GM21737 (cell line): ENCODE measurements around the gene NAP1L5.

Experiments used
- ATAC-seq: cut with Tn5 transposase; IDR thresholded peaks from one replicate; pipeline ENCODE4 v1.9.1; 2021; ENCODE audit warnings: mild to moderate bottlenecking, moderate library complexity; ENCODE audit not compliant: unreplicated experiment

NAP1L5 gene

GRCh38 chr4:88697588-88698329, at the start of gene NAP1L5:
NAP1L5 (minus strand) TSS chr4:88697829; CDS start chr4:88697754, 75 bp downstream.
- peak; percentile 85 for ATAC-seq

GRCh38 chr4:88747351-88747750, 49.7 kb upstream of the NAP1L5 start:
- ATAC-seq: no peak

GRCh38 chr4:88746206-88746605, 48.6 kb upstream of the NAP1L5 start:
- no peak for ATAC-seq

- no peak for ATAC-seq
These were observed 48.0 kb upstream of the NAP1L5 start for GRCh38 chr4:88745581-88746163.

GRCh38 chr4:88745175-88745574, 47.5 kb upstream of the NAP1L5 start:
- no peak for ATAC-seq

GRCh38 chr4:88744609-88745008, 47.0 kb upstream of the NAP1L5 start:
- ATAC-seq: no peak

GRCh38 chr4:88743696-88744095, 46.1 kb upstream of the NAP1L5 start:
- ATAC-seq: no peak

- ATAC-seq: no peak
These were observed 44.9 kb upstream of the NAP1L5 start for GRCh38 chr4:88742561-88742960.

- no peak for ATAC-seq
These were observed 40.6 kb upstream of the NAP1L5 start for GRCh38 chr4:88738180-88738579.

- peak; percentile 97 for ATAC-seq
These were observed 39.8 kb upstream of the NAP1L5 start for GRCh38 chr4:88737307-88737941.

- ATAC-seq: no peak
These were observed 38.6 kb upstream of the NAP1L5 start for GRCh38 chr4:88736264-88736663.

GRCh38 chr4:88735564-88735963, 37.9 kb upstream of the NAP1L5 start:
- ATAC-seq: no peak

GRCh38 chr4:88734403-88734949, 36.8 kb upstream of the NAP1L5 start:
- ATAC-seq: no peak

- no peak for ATAC-seq
These were observed 35.2 kb upstream of the NAP1L5 start for GRCh38 chr4:88732714-88733368.

GRCh38 chr4:88731381-88731780, 33.8 kb upstream of the NAP1L5 start:
- ATAC-seq: no peak

- ATAC-seq: no peak
These were observed 33.2 kb upstream of the NAP1L5 start for GRCh38 chr4:88730811-88731210.

- no peak for ATAC-seq
These were observed 31.6 kb upstream of the NAP1L5 start for GRCh38 chr4:88729146-88729760.

GRCh38 chr4:88728146-88728545, 30.5 kb upstream of the NAP1L5 start:
- no peak for ATAC-seq

- ATAC-seq: no peak
These were observed 28.4 kb upstream of the NAP1L5 start for GRCh38 chr4:88725986-88726385.

GRCh38 chr4:88725143-88725542, 27.5 kb upstream of the NAP1L5 start:
- no peak for ATAC-seq

- no peak for ATAC-seq
These were observed 26.8 kb upstream of the NAP1L5 start for GRCh38 chr4:88724406-88724805.
